Measurements from ENCODE around the gene ATP8A2. TPM values are rescaled to one million over a fixed set of nuclear protein-coding genes. Genes with fewer than 3 reads are reported as not detected.

Gene ATP8A2
- total RNA-seq, 1 donor from 2014 or later, result 0.27 TPM

GRCh38 chr13:25777509-25777908 lies 405.7 kb downstream of the ATP8A2 start:
- DNase-seq, result no peak
- no peak for TF ChIP-seq CTCF (IDR thresholded peaks at IDR 0.05; ENCODE audit: borderline replicate concordance)
- no peak overlapping the region for H3K4me3 ChIP-seq
- H3K36me3 ChIP-seq, result no peaks in the 10 kb centered on the region
- H3K27ac ChIP-seq (replicated peaks), result no peak overlapping the region
- H3K4me1 ChIP-seq, result no peaks in the 10 kb centered on the region
- intact Hi-C loops (cut with micrococcal nuclease), result no loop called here
- H3K9me3 ChIP-seq (replicated peaks), result no peaks in the 10 kb centered on the region
- H3K27me3 ChIP-seq (ENCODE audit: low read depth), result peaks cover 43% of the 10 kb centered on the region

GRCh38 chr13:25778365-25778764 lies 406.6 kb downstream of the ATP8A2 start:
- no peaks in the 10 kb centered on the region for H3K4me1 ChIP-seq
- H3K4me3 ChIP-seq, result no peak overlapping the region
- H3K9me3 ChIP-seq (replicated peaks), result no peaks in the 10 kb centered on the region
- TF ChIP-seq CTCF (IDR thresholded peaks at IDR 0.05; ENCODE audit: borderline replicate concordance), result no peak
- intact Hi-C loops (cut with micrococcal nuclease), result no loop called here
- no peak overlapping the region for H3K27ac ChIP-seq (replicated peaks)
- H3K27me3 ChIP-seq (ENCODE audit: low read depth), result peaks cover 35% of the 10 kb centered on the region
- no peaks in the 10 kb centered on the region for H3K36me3 ChIP-seq
- DNase-seq, result no peak

GRCh38 chr13:25778808-25779305 lies 407.1 kb downstream of the ATP8A2 start:
- no peaks in the 10 kb centered on the region for H3K9me3 ChIP-seq (replicated peaks)
- no peak overlapping the region for H3K27ac ChIP-seq (replicated peaks)
- H3K4me3 ChIP-seq, result no peak overlapping the region
- H3K36me3 ChIP-seq, result no peaks in the 10 kb centered on the region
- intact Hi-C loops (cut with micrococcal nuclease), result no loop called here
- DNase-seq, result no peak
- no peak for TF ChIP-seq CTCF (IDR thresholded peaks at IDR 0.05; ENCODE audit: borderline replicate concordance)
- no peaks in the 10 kb centered on the region for H3K4me1 ChIP-seq
- H3K27me3 ChIP-seq (ENCODE audit: low read depth), result peaks cover 32% of the 10 kb centered on the region

GRCh38 chr13:25783076-25783475 lies 411.3 kb downstream of the ATP8A2 start:
- DNase-seq, result no peak
- Histone ChIP-seq H3K27me3 (ENCODE audit: low read depth) (peaks cover 40% of the 10 kb centered on the region), H3K27ac (replicated peaks) (no peak overlapping the region), H3K36me3 (no peaks in the 10 kb centered on the region), H3K4me1 (no peaks in the 10 kb centered on the region), H3K4me3 (no peak overlapping the region), H3K9me3 (replicated peaks) (no peaks in the 10 kb centered on the region)
- TF ChIP-seq CTCF (IDR thresholded peaks at IDR 0.05; ENCODE audit: borderline replicate concordance), result no peak
- intact Hi-C loops (cut with micrococcal nuclease), result no loop called here

GRCh38 chr13:25783601-25784024 lies 411.8 kb downstream of the ATP8A2 start:
- H3K4me3 ChIP-seq, result no peak overlapping the region
- no peaks in the 10 kb centered on the region for H3K9me3 ChIP-seq (replicated peaks)
- no peak overlapping the region for H3K27ac ChIP-seq (replicated peaks)
- H3K4me1 ChIP-seq, result no peaks in the 10 kb centered on the region
- no peak for DNase-seq
- intact Hi-C loops (cut with micrococcal nuclease), result no loop called here
- peaks cover 37% of the 10 kb centered on the region for H3K27me3 ChIP-seq (ENCODE audit: low read depth)
- no peak for TF ChIP-seq CTCF (IDR thresholded peaks at IDR 0.05; ENCODE audit: borderline replicate concordance)
- H3K36me3 ChIP-seq, result no peaks in the 10 kb centered on the region

Data from left ventricle myocardium inferior (tissue), 1 donor.